GM12878 (cell line): ENCODE measurements around the gene MRPS21. TPM values are rescaled to one million over a fixed set of nuclear protein-coding genes. Genes with fewer than 3 reads are reported as not detected.

Experiments
- ATF2 ChIP-seq: IDR thresholded peaks from 2 replicates; pipeline ENCODE4 v1.6.1; 2012; ENCODE audit warnings: low read length, inconsistent platforms
- BCL11A ChIP-seq: IDR thresholded peaks from 2 replicates; pipeline ENCODE4 v1.6.1; 2011; ENCODE audit warnings: low read depth, low read length
- BMI1 ChIP-seq: fragments of 450-650 bp; IDR thresholded peaks from 2 replicates; pipeline ENCODE4 v1.6.1; 2016; ENCODE audit warnings: mild to moderate bottlenecking, moderate library complexity, borderline replicate concordance
- BRCA1 ChIP-seq: IDR thresholded peaks from 2 replicates; pipeline ENCODE4 v1.6.1; 2011; ENCODE audit warnings: low read depth, low read length, improper control_type of control experiment
- CEBPB ChIP-seq, 2 experiments: fragments of 150-350 bp in 1 of 2; IDR thresholded peaks; 2 replicates each; pipeline ENCODE4 v1.6.1; 2012 to 2014; ENCODE audit warnings: low read depth in 2 of 2, low read length in 2 of 2, borderline replicate concordance in 1 of 2, inconsistent platforms in 1 of 2
- DPF2 ChIP-seq: fragments of 450-650 bp; IDR thresholded peaks from 2 replicates; pipeline ENCODE4 v1.6.1; 2017; ENCODE audit warnings: mild to moderate bottlenecking
- E2F4 ChIP-seq: IDR thresholded peaks from 2 replicates; pipeline ENCODE4 v1.6.1; 2012; ENCODE audit warnings: low read depth, low read length, improper control_type of control experiment
- ETV6 ChIP-seq, 2 experiments: fragments of 450-650 bp in 1 of 2; IDR thresholded peaks in 1 of 2; conservative IDR thresholded peaks in 1 of 2; 2 replicates each; pipeline ENCODE4 v1.6.1; 2014; ENCODE audit warnings: antibody characterized with exemption in 1 of 2, borderline replicate concordance in 1 of 2, low read depth in 1 of 2, mild to moderate bottlenecking in 1 of 2, moderate library complexity in 1 of 2
- FOS ChIP-seq: IDR thresholded peaks from 3 replicates; pipeline ENCODE4 v1.6.1; 2011; ENCODE audit warnings: borderline replicate concordance; ENCODE audit not compliant: insufficient read length; ENCODE audit errors: extremely low read depth
- HCFC1 ChIP-seq: fragments of 150-350 bp; IDR thresholded peaks from 2 replicates; pipeline ENCODE4 v1.6.1; 2014; ENCODE audit warnings: low read length
- IKZF1 ChIP-seq: fragments of 450-650 bp; conservative IDR thresholded peaks from 2 replicates; pipeline ENCODE4 v1.6.1; 2017; ENCODE audit warnings: antibody characterized with exemption, mild to moderate bottlenecking
- JUNB ChIP-seq: IDR thresholded peaks from 2 replicates; pipeline ENCODE4 v1.6.1; 2016; ENCODE audit warnings: antibody characterized with exemption, mild to moderate bottlenecking
- MLLT1 ChIP-seq: fragments of 450-650 bp; IDR thresholded peaks from 2 replicates; pipeline ENCODE4 v1.6.1; 2016; ENCODE audit warnings: mild to moderate bottlenecking
- NFYA ChIP-seq: IDR thresholded peaks from 2 replicates; pipeline ENCODE4 v1.6.1; 2011; ENCODE audit warnings: low read depth, mild to moderate bottlenecking, low read length, improper control_type of control experiment, borderline replicate concordance
- PAX8 ChIP-seq: fragments of 450-650 bp; IDR thresholded peaks from 2 replicates; pipeline ENCODE4 v1.6.1; 2017; ENCODE audit warnings: mild to moderate bottlenecking, moderate library complexity
- PRDM15 ChIP-seq: fragments of 450-650 bp; formaldehyde crosslinking; IDR thresholded peaks from 2 replicates; pipeline ENCODE4 v1.4.0; 2020; ENCODE audit warnings: mild to moderate bottlenecking, moderate library complexity
- STAT3 ChIP-seq: IDR thresholded peaks from 2 replicates; pipeline ENCODE4 v1.6.1; 2011; ENCODE audit warnings: low read depth, low read length, improper control_type of control experiment
- TCF3 ChIP-seq: IDR thresholded peaks from 2 replicates; pipeline ENCODE4 v1.6.1; 2012; ENCODE audit warnings: low read depth, mild to moderate bottlenecking, low read length, borderline replicate concordance; ENCODE audit not compliant: insufficient read depth
- USF1 ChIP-seq: IDR thresholded peaks from 2 replicates; pipeline ENCODE4 v1.6.1; 2011; ENCODE audit warnings: borderline replicate concordance, low read depth, mild to moderate bottlenecking, moderate library complexity, mixed read lengths, low read length; ENCODE audit not compliant: insufficient read depth; ENCODE audit errors: extremely low read length
- YY1 ChIP-seq: IDR thresholded peaks from 2 replicates; pipeline ENCODE4 v1.6.1; 2011; ENCODE audit warnings: low read depth, mild to moderate bottlenecking, low read length
- polyA plus RNA-seq, 11 experiments: library from polyadenylated mRNA; depleted of rRNA in 4 of 11; unstranded in 6 of 11; stranded (reverse) in 5 of 11; fragments of >200 nt; fragmentation: Nextera tagmentation in 4 of 11; fragmentation: Illumina TruSeq in 1 of 11; extraction: Ambion mirVana in 4 of 11; extraction: Trizol in 1 of 11; gene quantifications; 1 replicate in 1 of 11; 2 replicates in 10 of 11; pipeline versions ENCODE4 v1.2.1 to v1.2.3, GENCODE V29; 2011 to 2016; ENCODE audit warnings: inconsistent platforms in 2 of 11, missing spikeins in 2 of 11, low read depth in 1 of 11
- total RNA-seq, 4 experiments: library from RNA; depleted of rRNA in 3 of 4; stranded (reverse); fragments of >200 nt in 3 of 4; fragmentation: Illumina TruSeq in 1 of 4; extraction: Trizol in 1 of 4; gene quantifications; 2 replicates each; pipeline versions ENCODE4 v1.2.1 to v1.2.3, GENCODE V29; 2013 to 2021

The MRPS21 gene
- total and polyA plus RNA-seq, 10 of the 15 experiments (the other 5 are each of a cell fraction or from before 2014, with no cell fraction given): 69.4 to 275 (median 103) TPM

- TF ChIP-seq BMI1 (no peak), E2F4 (no peak), ETV6 (conservative IDR thresholded peaks at IDR 0.05 in 1 of 2, IDR thresholded peaks at IDR 0.05 in 1 of 2; ENCODE audit: borderline replicate concordance in 1 of 2, low read depth in 1 of 2) (no peak), TCF3 (no peak), PAX8 (no peak), BCL11A (0 out of 2 replicates have a peak, but pooled peaks have one; percentile 3), HCFC1 (peak; percentile 93), NFYA (no peak), CEBPB (IDR thresholded peaks at IDR 0.05; ENCODE audit: borderline replicate concordance in 1 of 2, low read depth in 2 of 2, low read length in 2 of 2) (no peak), MLLT1 (no peak; the same call in 1 of the 2 replicates), IKZF1 (peak; percentile 91), PRDM15 (CRISPR knock-in tag) (no peak), USF1 (peak; percentile 39), DPF2 (no peak), STAT3 (no peak), FOS (no peak), JUNB (no peak), YY1 (peak; percentile 89), ATF2 (no peak), BRCA1 (no peak)
Measured at GRCh38 chr1:150268705-150269403, 24.8 kb upstream of the MRPS21 start, which contains the start of gene APH1A (continued).
